NCI-H2196 (cell line): Measurements from ENCODE around the gene VCPKMT.

Source experiments
- DNase-seq: peaks from one replicate; lab custom pipeline; 2025; ENCODE audit not compliant: unreplicated experiment; lab: John Stamatoyannopoulos, UW

VCPKMT gene

GRCh38 chr14:50067723-50068495 is 48.5 kb downstream of the VCPKMT start:
- peak; percentile 14 for DNase-seq

- DNase-seq: no peak
These were observed 50.8 kb downstream of the VCPKMT start for GRCh38 chr14:50065583-50065982.

GRCh38 chr14:50064993-50065392 is 51.4 kb downstream of the VCPKMT start:
- DNase-seq: no peak

GRCh38 chr14:50063876-50064420 is 52.4 kb downstream of the VCPKMT start:
- DNase-seq: no peak

- DNase-seq: no peak
These were observed 53.8 kb downstream of the VCPKMT start for GRCh38 chr14:50062438-50063085.

- no peak for DNase-seq
These were observed 54.5 kb downstream of the VCPKMT start for GRCh38 chr14:50061664-50062437.

- no peak for DNase-seq
These were observed 55.3 kb downstream of the VCPKMT start for GRCh38 chr14:50060871-50061663.

- DNase-seq: no peak
These were observed 56.4 kb downstream of the VCPKMT start for GRCh38 chr14:50059763-50060616.
